GM21529 (cell line): ENCODE measurements around the gene HEXA.

Experiments used
- ATAC-seq: cut with Tn5 transposase; IDR thresholded peaks from one replicate; pipeline ENCODE4 v1.9.1; 2021; ENCODE audit not compliant: unreplicated experiment

The HEXA gene

DNA sequence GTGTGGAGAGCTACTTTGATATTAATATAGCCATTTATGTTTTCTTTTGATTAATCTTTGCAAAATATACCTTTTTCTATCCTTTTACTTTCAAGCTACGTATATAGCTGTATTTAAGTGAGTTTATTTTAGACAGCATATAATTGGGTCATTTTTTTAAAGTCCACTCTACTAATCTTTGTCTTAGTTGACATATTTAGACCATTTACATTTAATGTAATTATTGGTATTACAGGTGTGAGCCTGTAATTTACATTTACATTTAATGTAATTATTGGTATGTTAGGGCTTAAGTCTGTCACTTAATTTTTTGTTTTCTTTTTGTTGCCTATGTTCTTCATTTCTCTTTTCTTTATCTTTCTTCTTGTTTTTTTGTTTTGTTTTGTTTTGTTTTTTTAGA lies 52.1 kb downstream of the HEXA start:
- no peak for ATAC-seq

DNA sequence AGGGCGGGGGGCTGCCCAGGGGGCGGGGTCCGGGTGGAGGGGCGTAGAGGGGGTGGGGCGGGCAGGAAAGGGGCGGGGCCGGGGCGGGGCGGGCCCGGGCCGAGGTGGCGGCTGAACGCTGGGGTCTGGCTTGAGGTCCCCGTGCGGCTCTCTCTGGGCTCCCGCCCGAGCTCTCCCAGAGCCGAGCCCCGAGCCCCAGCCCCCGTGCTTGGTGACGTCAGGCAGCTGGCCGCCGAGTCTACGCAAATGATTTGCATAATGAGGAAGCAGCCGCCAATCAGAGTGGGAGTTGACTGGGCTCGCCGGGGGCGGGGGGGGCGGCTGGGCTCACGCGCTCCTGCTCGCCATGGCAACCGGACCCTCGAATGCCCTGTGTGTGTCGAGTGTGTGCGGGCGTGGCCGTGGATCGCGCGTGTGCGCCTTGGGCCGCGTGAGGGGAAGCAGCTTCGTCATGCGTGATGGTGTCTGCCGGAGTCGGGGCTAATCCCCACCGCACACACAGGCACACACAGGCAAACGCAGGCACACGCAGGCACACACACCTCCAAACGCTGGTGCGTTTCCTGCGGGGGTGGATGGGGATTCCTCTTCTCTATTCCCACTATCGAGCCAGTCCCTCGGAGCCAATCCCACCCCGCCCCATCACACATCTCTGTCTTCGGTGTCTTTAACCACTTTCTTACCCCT lies 55.7 kb downstream of the HEXA start, which contains the start of gene CELF6:
Gene CELF6 (minus strand): TSS at position 173 of the 687 bp plus-strand sequence. CDS start 283 bp downstream, outside the sequence.
- ATAC-seq = peak; percentile 71

GRCh38 chr15:72319360-72319984 lies 56.3 kb downstream of the HEXA start:
- peak; percentile 39 for ATAC-seq

DNA sequence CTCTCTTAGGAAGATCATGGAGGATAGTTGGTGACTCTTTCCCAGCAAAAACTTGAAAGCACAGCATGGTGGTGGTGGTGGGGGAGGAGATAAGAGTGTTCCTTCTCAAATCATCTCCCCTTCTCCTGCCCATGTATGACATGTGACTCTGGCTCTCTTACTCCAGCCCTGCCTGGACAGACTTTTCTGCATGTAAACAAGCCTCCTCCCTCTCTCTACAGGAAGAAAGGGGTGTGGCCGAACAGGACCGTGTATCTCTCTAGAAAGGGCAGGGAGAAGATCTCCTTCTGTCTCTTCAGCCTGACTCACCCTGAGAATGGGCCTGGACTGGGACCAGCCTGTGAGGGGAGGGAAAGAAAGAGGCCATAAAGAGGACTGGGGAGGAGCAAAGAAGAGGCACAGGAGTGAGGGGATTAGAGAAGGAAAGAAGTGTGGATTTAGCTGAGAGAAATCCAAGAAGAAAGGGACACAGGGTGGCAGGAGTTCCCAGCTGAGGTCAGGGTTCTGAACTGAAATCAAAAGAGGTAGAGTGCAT lies 57.3 kb downstream of the HEXA start:
- ATAC-seq = no peak

- ATAC-seq = no peak
Observed at GRCh38 chr15:72315706-72316370, 60.0 kb downstream of the HEXA start.

GRCh38 chr15:72313881-72314280 lies 61.9 kb downstream of the HEXA start:
- no peak for ATAC-seq

DNA sequence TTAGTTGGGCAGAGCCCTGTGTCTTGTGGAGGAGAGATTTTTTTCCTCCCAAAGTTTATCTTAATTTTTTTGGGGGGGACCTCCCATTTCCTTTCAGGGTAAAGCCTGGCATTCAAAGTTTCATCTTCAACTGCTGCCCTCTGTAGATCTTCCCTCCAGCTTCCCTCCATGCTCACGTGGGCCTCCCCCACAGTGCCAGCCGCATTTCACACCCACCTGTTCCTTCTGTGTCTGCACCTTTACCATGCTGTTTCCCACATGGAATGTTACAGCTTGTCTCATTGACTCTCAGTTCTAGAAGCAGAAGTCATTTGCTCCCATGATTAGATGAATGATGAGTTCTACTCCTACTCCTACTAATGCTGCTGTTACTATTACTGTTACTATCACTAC lies 62.4 kb downstream of the HEXA start:
- ATAC-seq = no peak

DNA sequence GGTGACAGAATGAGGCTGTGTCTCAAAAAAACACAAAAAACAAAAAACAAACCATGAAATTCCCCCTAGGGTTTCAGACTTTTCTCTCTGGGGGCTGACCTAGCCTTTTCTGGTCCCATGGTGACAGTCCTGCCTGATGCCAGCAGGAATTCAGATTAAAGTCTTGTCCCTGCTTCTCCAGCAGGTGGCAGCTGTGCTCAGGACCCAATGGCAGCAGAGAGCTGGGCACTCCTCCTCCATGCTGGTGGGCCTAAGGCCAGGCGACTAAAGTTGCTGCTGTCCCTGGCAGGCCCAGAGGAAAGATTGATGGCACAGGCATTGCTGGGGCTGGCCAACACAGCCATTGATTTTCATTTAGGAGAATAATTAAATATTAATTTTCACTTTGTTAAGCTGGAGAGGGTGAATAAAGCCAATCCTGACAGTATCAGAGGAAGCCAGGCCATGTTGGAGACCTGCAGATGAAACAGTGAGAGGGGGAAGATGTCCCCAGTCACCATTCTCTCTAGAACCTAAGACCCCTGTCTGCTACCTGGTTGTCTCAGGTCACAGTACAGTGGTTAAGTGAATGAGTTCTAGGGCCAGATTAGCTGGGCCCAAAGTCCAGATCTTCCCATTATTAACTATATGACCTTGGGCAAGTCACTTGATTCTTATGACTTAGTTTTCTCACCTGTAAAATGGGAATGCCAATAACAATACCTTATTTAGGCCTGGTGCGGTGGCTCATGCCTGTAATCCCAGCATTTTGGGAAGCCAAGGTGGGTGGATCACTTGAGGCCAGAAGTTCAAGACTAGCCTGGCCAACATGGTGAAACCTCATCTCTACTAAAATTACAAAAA lies 63.0 kb downstream of the HEXA start:
- ATAC-seq = peak; percentile 67

DNA sequence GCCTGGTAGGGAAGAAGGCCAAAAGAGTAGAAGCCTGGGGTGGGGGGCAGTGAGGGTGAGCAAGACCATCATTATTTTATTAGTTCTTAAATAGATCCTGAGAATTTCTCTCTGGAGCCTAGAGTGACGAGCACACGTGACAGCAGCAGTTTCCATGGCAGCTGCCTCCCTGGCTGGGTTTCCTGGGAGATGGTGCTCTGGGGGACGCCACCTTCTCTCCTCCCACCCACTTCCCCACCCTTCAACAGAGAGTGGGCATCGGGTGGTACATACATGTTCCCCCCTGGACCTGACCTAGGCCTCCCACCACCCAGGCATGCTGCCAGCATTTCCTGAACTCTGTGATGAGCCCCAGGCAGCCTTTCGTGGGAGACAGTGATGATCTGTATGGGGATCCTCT lies 68.8 kb downstream of the HEXA start:
- ATAC-seq = no peak

DNA sequence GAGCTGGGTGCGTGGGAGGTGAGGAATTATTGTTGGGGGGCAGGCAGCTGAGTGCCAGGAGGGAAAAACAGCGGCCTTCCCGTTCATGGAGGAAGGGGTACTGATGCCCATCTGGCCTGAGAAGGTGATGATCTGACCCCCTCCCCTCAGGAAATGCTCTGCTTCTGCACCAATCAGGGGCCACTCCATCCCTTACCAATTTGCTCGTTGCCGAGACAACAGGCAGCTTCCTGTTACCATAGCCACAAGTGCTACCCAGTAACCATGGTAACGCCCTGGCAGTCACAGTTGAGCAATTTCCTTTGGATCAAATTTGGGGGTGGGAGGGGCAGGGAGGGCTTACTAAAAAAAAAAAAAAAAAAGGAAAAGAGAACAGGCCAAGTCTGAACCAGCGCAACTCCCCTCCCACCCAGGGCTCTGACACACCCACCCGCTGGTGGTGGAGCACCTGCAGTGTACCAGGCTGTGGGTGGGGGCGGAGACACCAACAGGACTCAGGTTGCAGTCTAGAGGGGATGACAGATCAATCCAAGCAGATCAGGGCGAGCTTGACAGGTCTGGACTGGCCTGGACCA lies 69.5 kb downstream of the HEXA start:
- ATAC-seq = no peak

- ATAC-seq = no peak
Observed at GRCh38 chr15:72304596-72304995, 71.2 kb downstream of the HEXA start.

DNA sequence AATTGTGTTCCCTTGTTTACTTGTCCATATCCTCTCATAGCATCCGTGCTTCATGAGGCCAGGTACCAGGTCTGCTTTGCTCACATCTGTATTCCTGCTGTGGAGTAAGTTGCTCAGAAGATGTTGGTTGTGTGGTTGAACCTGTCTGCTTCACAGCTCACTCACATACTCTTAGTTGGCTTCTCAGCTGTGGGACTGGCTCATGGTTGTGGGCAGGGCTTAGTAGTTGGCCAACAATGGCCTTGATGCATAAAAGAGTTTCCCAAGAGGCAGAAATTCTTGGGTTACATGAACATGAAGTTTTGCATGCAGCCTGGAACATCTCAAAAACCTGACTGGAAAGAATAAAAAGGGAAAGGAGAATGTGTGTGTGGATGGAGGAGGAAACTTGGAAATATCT lies 72.9 kb downstream of the HEXA start:
- ATAC-seq = no peak
